ENCODE data around the gene AGPAT3. TPM values are rescaled to one million over a fixed set of nuclear protein-coding genes. Genes with fewer than 3 reads are reported as not detected.
A peak's percentile ranks its signal among the peaks of the same experiment; 100 is the strongest.

The AGPAT3 gene
- total RNA-seq, 4 donors from 2014 or later, result 28.0 to 36.5 (median 32.2) TPM

DNA sequence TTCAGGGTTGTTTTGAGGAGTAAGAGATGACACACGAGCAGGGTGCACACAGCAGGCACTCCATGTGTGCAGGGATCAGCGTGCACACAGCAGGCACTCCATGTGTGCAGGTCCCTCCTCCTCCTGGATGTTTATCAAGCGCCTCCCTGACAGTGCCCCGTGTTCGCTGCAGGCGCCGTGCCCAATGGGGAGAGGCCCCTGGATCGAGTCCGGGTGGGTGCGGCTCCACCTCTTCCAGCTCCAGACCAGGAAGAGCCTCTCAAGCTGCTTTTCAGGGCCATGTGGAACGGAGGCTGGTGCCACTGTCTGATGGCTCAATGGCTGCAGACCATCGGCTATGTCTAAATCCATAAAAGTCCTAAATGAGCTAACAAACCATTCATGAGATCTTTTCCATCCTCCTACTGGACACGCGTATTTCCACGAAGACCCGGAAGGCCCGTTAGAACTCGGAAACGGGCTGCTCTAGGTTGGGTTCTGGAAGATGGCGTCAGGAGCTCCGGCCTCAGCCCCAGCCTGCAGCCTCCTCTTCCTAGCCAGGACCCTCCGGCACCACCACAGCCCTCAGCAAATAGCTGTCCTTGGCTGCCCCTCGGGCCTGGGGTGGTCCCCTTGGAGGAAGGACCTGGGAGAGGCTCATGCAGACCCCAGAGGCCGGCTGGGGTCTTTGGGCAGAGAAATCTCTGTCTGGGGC, 39.6 kb upstream of the AGPAT3 start:
- Histone ChIP-seq H3K27ac (replicated peaks in 1 of 4) (no peak overlapping the region), H3K9me3 (no peaks in the 10 kb centered on the region), H3K4me3 (no peak overlapping the region), H3K4me1 (peaks cover 0 to 13% (median 8%) of the 10 kb centered on the region in 4 donors), H3K27me3 (peaks cover 0 to 18% (median 0%) of the 10 kb centered on the region in 4 donors), H3K36me3 (no peaks in the 10 kb centered on the region)
- intact Hi-C loops (cut with DNase I), result no loop called here
- TF ChIP-seq EP300 (IDR thresholded peaks at IDR 0.05), result no peak
- TF ChIP-seq POLR2AphosphoS5 (IDR thresholded peaks at IDR 0.05), result no peak
- TF ChIP-seq, protein P1, sequence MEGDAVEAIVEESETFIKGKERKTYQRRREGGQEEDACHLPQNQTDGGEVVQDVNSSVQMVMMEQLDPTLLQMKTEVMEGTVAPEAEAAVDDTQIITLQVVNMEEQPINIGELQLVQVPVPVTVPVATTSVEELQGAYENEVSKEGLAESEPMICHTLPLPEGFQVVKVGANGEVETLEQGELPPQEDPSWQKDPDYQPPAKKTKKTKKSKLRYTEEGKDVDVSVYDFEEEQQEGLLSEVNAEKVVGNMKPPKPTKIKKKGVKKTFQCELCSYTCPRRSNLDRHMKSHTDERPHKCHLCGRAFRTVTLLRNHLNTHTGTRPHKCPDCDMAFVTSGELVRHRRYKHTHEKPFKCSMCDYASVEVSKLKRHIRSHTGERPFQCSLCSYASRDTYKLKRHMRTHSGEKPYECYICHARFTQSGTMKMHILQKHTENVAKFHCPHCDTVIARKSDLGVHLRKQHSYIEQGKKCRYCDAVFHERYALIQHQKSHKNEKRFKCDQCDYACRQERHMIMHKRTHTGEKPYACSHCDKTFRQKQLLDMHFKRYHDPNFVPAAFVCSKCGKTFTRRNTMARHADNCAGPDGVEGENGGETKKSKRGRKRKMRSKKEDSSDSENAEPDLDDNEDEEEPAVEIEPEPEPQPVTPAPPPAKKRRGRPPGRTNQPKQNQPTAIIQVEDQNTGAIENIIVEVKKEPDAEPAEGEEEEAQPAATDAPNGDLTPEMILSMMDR (IDR thresholded peaks at IDR 0.05), result no peak
- no peak for TF ChIP-seq POLR2A (IDR thresholded peaks at IDR 0.05; ENCODE audit: low read depth)
- 90% methylated on average over 23 of the region's 24 CpGs for WGBS
- no peak for DNase-seq (ENCODE audit: extremely low spot score)

DNA sequence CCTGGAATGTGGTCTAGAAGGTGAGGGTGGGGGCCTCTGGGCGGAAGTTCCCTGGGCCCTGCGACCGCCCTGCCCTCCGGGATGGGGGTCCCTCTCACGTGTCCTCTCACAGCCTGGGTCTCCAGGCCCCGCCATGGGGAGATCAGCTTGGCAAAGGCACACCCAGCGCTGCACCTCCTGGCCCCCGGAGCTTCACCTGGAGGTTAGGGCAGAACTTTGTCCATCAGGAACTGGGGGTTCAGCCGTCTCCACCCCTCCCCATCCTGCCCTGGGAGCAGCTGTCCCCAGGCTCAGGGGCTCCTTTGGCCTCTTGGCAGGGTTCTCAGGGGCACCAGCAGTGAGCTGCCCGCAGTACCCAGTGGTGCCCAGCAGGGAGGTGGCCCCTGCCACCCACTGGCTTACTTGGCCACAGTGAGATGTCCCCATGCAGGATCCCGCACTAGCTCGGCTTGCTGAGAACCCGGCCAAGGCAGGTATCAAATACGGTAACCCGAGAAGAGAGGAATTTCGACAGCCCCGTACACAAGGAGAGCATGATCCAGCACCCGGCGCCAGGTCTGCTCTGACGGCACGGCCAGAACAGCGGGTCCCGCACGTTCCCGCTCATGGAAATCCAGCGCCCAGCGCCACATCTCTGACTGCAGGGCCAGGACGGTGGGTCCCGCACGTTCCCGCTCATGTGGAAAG, 38.9 kb upstream of the AGPAT3 start:
- Histone ChIP-seq H3K4me1 (peaks cover 0 to 13% (median 8%) of the 10 kb centered on the region in 4 donors), H3K4me3 (no peak overlapping the region), H3K9me3 (no peaks in the 10 kb centered on the region), H3K27me3 (peaks cover 0 to 23% (median 0%) of the 10 kb centered on the region in 4 donors), H3K36me3 (no peaks in the 10 kb centered on the region), H3K27ac (replicated peaks in 1 of 4) (no peak overlapping the region)
- WGBS, result 82% methylated on average over 11 of the region's 31 CpGs
- no peak for DNase-seq (ENCODE audit: extremely low spot score)
- TF ChIP-seq EP300 (IDR thresholded peaks at IDR 0.05), result no peak
- TF ChIP-seq, protein P1 (IDR thresholded peaks at IDR 0.05), result peak in 1 of 3 experiments; percentile 7
- intact Hi-C loops (cut with DNase I), result no loop called here

DNA sequence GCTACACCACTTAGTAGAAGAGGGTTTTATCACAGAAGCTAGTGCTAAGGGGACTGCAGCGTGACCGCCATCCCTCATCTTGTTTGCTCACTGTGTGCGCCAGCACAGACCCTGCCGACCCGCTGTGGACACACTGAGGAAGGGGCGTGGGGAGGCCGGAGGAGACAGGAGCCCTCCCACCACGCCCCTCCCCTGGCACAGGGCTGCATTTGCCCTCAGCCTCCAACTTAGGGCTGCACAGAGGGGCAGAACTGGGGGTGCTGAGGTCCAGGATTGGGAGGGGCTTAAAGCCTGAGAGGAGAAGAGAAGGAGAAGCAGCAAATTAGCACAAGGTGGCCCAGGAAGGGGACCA, 38.4 kb upstream of the AGPAT3 start:
- Histone ChIP-seq H3K27me3 (peaks cover 0 to 28% (median 0%) of the 10 kb centered on the region in 4 donors), H3K36me3 (no peaks in the 10 kb centered on the region), H3K4me1 (peaks cover 0 to 13% (median 8%) of the 10 kb centered on the region in 4 donors), H3K4me3 (no peak overlapping the region), H3K27ac (replicated peaks in 1 of 4) (no peak overlapping the region), H3K9me3 (no peaks in the 10 kb centered on the region)
- 78% methylated on average over 4 of the region's 8 CpGs for WGBS
- DNase-seq (ENCODE audit: extremely low spot score), result no peak
- TF ChIP-seq, protein P1 (IDR thresholded peaks at IDR 0.05), result no peak
- TF ChIP-seq EP300 (IDR thresholded peaks at IDR 0.05) (no peak), POLR2AphosphoS5 (IDR thresholded peaks at IDR 0.05) (no peak), POLR2A (IDR thresholded peaks at IDR 0.05; ENCODE audit: low read depth) (no peak)
- intact Hi-C loops (cut with DNase I), result no loop called here

DNA sequence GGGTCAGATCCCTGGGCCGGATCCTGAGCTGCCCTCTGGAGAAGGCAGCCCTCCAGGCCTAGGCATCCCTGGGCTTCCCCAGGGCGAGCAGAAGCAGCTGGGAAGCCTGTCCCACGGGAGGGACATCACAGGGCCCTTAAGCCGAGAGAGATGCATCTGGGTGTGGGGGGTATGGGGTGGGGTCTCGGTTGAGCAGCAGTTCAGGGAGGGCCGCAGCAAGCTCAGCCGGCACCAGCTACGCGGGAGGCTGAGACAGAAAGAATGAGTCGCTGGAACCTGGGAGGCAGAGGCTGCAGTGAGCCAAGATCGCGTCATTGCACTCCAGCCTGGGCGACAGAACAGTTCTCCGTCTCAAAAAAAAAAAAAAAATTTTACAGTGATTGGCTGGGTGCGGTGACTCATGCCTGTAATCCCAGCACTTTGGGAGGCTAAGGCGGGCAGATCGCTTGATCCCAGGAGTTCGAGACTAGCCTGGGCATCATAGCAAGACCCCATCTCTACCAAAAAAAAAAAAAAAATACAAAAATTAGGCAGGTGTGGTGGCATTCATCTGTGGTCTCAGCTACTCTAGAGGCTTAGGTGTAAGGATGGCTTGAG, 37.9 kb upstream of the AGPAT3 start:
- WGBS, result 65% methylated on average over 15 of the region's 18 CpGs
- intact Hi-C loops (cut with DNase I), result no loop called here

More for the DNA sequence above, 37.9 kb upstream of the AGPAT3 start:
- no peak overlapping the region for H3K4me3 ChIP-seq
- H3K4me1 ChIP-seq, result peaks cover 0 to 13% (median 8%) of the 10 kb centered on the region in 4 donors
- TF ChIP-seq, protein P1 (IDR thresholded peaks at IDR 0.05), result no peak
- TF ChIP-seq POLR2AphosphoS5 (IDR thresholded peaks at IDR 0.05) (no peak), POLR2A (IDR thresholded peaks at IDR 0.05; ENCODE audit: low read depth) (no peak)
- H3K27me3 ChIP-seq, result peaks cover 0 to 33% (median 0%) of the 10 kb centered on the region in 4 donors
- no peaks in the 10 kb centered on the region for H3K36me3 ChIP-seq
- no peak overlapping the region for H3K27ac ChIP-seq (replicated peaks in 1 of 4)
- no peaks in the 10 kb centered on the region for H3K9me3 ChIP-seq
- DNase-seq (ENCODE audit: extremely low spot score), result no peak

Data from esophagus muscularis mucosa (tissue), 4 donors.